ENCODE results near the gene SSUH2. TPM values are rescaled to one million over a fixed set of nuclear protein-coding genes. Genes with fewer than 3 reads are reported as not detected.

The SSUH2 gene
- polyA plus RNA-seq, 3 donors, result not detected

DNA sequence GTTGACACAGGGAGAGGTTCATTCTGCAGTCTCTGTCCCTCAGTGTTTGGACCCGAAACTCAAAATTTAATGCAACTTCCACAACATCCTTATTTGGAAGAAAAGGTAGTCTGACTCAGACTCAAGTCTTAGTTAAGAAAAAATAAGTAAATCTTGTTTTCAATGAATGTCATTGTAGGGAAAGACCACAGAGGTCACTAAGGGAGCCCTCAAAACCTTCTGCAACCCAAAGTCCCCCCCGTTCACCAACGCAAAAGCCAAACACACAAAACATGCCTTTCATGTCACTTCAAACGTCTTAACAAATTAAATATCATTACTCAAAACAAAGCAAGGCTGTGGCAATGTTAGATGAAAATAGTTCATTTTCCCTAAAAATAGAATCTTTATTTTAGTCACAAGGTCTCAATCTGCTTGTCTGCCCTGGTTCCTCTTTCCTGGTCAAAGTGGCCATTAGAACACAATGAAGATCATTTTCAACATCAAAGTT, 20.9 kb upstream of the SSUH2 start:
- peaks cover 10 to 14% of the 10 kb centered on the region in 2 donors for H3K4me1 ChIP-seq (ENCODE audit: control insufficient read depth in 1 of 2, insufficient read depth in 2 of 2, low read length in 2 of 2)
- no peaks in the 10 kb centered on the region for H4K20me1 ChIP-seq (ENCODE audit: insufficient read depth, low read length)
- no peaks in the 10 kb centered on the region for H3K36me3 ChIP-seq (replicated peaks in 1 of 2; ENCODE audit: control insufficient read depth in 1 of 2, insufficient read depth in 2 of 2, low read length in 2 of 2)
- H3K4me3 Mint-ChIP-seq, result peak overlapping the region in 1 of 2 donors; percentile 47
- no peak overlapping the region for H2AFZ ChIP-seq (ENCODE audit: insufficient read depth, low read depth, low read length, poor library complexity, severe bottlenecking)
- H3K36me3 Mint-ChIP-seq, result no peaks in the 10 kb centered on the region
- intact Hi-C loops (cut with micrococcal nuclease), result no loop called here
- no peak overlapping the region for H3K4me3 ChIP-seq (replicated peaks in 1 of 3; ENCODE audit: low read depth in 2 of 3, low read length in 3 of 3)
- H3K9me3 Mint-ChIP-seq, result peaks cover 0 to 2% (median 0%) of the 10 kb centered on the region in 7 donors
- peaks cover 2 to 6% (median 5%) of the 10 kb centered on the region in 3 donors for H3K27me3 Mint-ChIP-seq (ENCODE audit: low read depth in 3 of 3)
- H3K27me3 ChIP-seq (ENCODE audit: control insufficient read depth in 2 of 2, insufficient read depth in 2 of 2, low read length in 2 of 2), result no peaks in the 10 kb centered on the region
- TF ChIP-seq, protein P1, sequence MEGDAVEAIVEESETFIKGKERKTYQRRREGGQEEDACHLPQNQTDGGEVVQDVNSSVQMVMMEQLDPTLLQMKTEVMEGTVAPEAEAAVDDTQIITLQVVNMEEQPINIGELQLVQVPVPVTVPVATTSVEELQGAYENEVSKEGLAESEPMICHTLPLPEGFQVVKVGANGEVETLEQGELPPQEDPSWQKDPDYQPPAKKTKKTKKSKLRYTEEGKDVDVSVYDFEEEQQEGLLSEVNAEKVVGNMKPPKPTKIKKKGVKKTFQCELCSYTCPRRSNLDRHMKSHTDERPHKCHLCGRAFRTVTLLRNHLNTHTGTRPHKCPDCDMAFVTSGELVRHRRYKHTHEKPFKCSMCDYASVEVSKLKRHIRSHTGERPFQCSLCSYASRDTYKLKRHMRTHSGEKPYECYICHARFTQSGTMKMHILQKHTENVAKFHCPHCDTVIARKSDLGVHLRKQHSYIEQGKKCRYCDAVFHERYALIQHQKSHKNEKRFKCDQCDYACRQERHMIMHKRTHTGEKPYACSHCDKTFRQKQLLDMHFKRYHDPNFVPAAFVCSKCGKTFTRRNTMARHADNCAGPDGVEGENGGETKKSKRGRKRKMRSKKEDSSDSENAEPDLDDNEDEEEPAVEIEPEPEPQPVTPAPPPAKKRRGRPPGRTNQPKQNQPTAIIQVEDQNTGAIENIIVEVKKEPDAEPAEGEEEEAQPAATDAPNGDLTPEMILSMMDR (IDR thresholded peaks at IDR 0.05), result no peak
- no CpG with 5 or more reads among the region's 4 CpGs for WGBS (ENCODE audit: insufficient coverage)
- H3K9me3 ChIP-seq (replicated peaks in 1 of 2; ENCODE audit: control insufficient read depth in 1 of 2, insufficient read depth in 1 of 2, low read length in 2 of 2), result no peaks in the 10 kb centered on the region
- no peak overlapping the region for H3K9ac ChIP-seq (ENCODE audit: insufficient read depth, low read length, poor library complexity, severe bottlenecking)
- no peaks in the 10 kb centered on the region for H3K79me2 ChIP-seq (ENCODE audit: insufficient read depth, low read length)
- H3K4me1 Mint-ChIP-seq, result peaks cover 15% of the 10 kb centered on the region
- peak overlapping the region in 2 of 7 donors; percentile 28 to 55 for H3K27ac Mint-ChIP-seq
- no peak overlapping the region for H3K27ac ChIP-seq (ENCODE audit: low read depth in 1 of 2, low read length in 2 of 2)
- no peak overlapping the region for H3K4me2 ChIP-seq (replicated peaks; ENCODE audit: extremely low read depth, low read length, poor library complexity, severe bottlenecking)
- peak in 1 of 3 donors; percentile 6 for DNase-seq

DNA sequence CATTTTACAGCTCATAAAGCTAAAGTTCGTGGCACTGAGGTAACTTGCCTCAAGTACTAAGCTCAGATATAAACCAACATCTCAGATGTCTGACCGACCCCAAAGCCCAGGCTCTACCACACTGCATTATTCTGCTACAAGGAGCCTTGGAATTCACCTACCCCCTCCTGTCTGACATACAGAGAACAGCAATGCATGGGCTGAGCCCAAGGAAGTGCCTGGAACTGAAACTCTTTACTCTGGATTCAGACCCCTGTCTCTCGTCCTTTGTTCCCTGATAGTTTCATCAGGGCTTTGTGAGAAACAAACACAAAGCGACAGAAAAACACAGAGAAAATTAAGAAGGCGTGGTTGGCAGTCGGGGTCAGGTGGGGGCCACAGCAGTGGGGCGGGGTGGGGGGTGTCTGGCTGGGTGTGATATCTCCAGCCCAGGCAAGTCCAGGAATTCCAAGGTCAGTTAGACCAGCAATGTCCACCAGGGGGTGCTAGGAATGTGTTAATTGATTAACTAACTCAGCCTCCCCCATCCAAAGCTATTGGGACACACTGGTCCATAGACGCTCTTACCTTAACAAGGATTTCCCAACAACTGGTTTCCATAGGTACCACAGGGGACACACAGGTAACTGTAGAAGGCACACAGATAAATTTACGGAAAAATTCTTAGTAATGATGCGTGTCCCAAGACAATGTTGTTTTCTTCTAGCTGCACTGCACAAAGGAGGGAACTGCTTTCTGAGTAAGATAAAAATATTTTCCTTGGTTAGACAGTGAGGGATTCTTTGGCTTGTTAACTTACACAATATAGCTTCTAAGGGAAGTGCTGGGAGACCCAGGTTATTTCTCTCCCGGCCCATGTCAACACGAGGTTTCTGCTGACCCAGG, 18.8 kb upstream of the SSUH2 start:
- peak; percentile 5 to 26 (median 24) for DNase-seq
- no peaks in the 10 kb centered on the region for H4K20me1 ChIP-seq (ENCODE audit: insufficient read depth, low read length)
- no peak overlapping the region for H3K4me3 ChIP-seq (replicated peaks in 1 of 3; ENCODE audit: low read depth in 2 of 3, low read length in 3 of 3)
- peaks cover 10 to 14% of the 10 kb centered on the region in 2 donors for H3K4me1 ChIP-seq (ENCODE audit: control insufficient read depth in 1 of 2, insufficient read depth in 2 of 2, low read length in 2 of 2)
- H3K4me3 Mint-ChIP-seq, result no peak overlapping the region
- H3K79me2 ChIP-seq (ENCODE audit: insufficient read depth, low read length), result no peaks in the 10 kb centered on the region
- no peak overlapping the region for H3K4me2 ChIP-seq (replicated peaks; ENCODE audit: extremely low read depth, low read length, poor library complexity, severe bottlenecking)
- peaks cover 18% of the 10 kb centered on the region for H3K4me1 Mint-ChIP-seq
- H3K36me3 ChIP-seq (replicated peaks in 1 of 2; ENCODE audit: control insufficient read depth in 1 of 2, insufficient read depth in 2 of 2, low read length in 2 of 2), result no peaks in the 10 kb centered on the region
- H3K27me3 ChIP-seq (ENCODE audit: control insufficient read depth in 2 of 2, insufficient read depth in 2 of 2, low read length in 2 of 2), result no peaks in the 10 kb centered on the region
- intact Hi-C loops (cut with micrococcal nuclease), result no loop called here
- no peak overlapping the region for H3K9ac ChIP-seq (ENCODE audit: insufficient read depth, low read length, poor library complexity, severe bottlenecking)
- H3K9me3 Mint-ChIP-seq, result peaks cover 0 to 2% (median 0%) of the 10 kb centered on the region in 7 donors
- no peak overlapping the region for H3K27ac ChIP-seq (ENCODE audit: low read depth in 1 of 2, low read length in 2 of 2)
- H3K36me3 Mint-ChIP-seq, result no peaks in the 10 kb centered on the region
- H2AFZ ChIP-seq (ENCODE audit: insufficient read depth, low read depth, low read length, poor library complexity, severe bottlenecking), result no peak overlapping the region
- TF ChIP-seq, protein P1 (IDR thresholded peaks at IDR 0.05), result peak; percentile 74
- H3K27me3 Mint-ChIP-seq (ENCODE audit: low read depth in 3 of 3), result peaks cover 2 to 5% (median 2%) of the 10 kb centered on the region in 3 donors
- no peak overlapping the region for H3K27ac Mint-ChIP-seq
- 65% methylated on average over 10 of the region's 12 CpGs for WGBS (ENCODE audit: insufficient coverage)
- H3K9me3 ChIP-seq (replicated peaks in 1 of 2; ENCODE audit: control insufficient read depth in 1 of 2, insufficient read depth in 1 of 2, low read length in 2 of 2), result no peaks in the 10 kb centered on the region
